ENCODE results near the gene TIAM2.

TIAM2 gene

DNA sequence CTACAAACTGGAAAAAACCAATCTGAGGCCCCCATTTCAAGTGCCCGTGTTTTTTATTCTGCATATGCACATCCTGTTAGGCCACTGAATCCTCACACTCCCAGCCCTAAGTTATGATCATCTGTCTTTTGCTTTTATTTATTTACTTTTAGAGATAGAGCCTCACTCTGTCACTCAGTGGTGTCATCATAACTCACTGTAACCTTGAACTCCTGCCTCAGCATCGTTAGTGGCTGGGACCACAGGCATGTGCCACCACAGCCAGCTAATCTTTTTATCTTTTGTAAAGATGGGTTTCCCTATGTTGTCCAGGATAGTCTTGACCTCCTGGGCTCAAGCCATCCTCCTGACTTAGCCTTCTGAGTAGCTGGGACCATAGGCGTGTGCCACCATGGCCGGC, 239.1 kb downstream of the TIAM2 start:
- no peak for DNase-seq (ENCODE audit: low read depth in 2 of 2)

DNA sequence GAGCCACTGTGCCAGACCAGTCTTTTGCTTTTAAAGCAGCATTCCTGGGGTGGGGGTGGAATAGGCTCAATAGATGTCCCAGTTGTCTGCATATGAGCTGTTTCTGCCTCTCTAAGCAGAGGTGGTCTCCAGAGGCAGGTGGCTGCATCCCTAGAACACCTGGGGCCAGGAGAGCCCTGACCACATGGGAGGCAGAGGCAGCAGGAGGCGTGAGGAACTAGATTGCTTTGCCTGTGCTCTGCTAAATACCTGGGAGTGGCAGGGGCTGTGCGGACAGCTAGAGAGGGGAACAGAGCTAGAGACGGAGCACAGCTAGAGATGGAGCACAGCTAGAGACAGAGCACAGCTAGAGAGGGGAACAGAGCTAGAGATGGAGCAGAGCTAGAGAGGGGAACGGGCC, 239.6 kb downstream of the TIAM2 start:
- DNase-seq (ENCODE audit: low read depth in 2 of 2) = no peak

DNA sequence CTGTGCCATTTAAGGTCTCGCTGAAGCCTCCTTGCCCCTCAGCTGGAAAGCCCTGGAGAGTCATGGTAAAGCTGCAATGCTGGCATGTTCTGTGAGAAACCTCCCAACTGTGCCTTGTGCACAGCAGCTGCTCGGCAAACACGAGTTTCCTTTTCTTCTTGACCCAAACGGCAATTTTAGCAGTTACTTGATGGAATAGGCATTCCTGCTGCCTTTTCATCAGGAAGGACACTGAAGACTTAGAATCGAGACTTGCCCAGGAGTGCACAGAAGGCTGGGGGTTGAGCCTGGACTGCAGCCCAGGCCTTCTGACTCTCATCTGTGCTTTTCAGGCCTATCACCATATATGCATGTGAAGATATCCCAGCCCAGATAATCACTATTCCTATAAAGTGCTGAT, 240.0 kb downstream of the TIAM2 start:
- DNase-seq (ENCODE audit: low read depth in 2 of 2) = no peak

DNA sequence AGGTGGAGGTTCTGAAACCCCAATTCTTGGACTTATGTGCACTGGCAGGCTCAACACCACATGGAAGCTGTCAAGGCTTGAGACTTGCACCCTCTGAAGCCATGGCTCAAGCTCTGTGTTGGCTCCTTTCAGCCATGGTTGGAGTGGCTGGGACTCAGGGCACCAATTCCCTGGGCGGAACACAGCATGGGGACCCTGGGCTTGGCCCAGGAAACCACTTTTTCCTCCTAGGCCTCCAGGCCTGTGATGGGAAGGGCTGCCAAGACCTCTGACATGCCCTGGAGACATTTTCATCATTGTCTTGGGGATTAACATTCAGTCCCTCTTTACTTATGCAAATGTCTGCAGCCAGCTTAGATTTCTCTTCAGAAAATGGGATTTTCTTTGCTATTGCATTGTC, 242.5 kb downstream of the TIAM2 start:
- no peak for DNase-seq (ENCODE audit: low read depth in 2 of 2)

DNA sequence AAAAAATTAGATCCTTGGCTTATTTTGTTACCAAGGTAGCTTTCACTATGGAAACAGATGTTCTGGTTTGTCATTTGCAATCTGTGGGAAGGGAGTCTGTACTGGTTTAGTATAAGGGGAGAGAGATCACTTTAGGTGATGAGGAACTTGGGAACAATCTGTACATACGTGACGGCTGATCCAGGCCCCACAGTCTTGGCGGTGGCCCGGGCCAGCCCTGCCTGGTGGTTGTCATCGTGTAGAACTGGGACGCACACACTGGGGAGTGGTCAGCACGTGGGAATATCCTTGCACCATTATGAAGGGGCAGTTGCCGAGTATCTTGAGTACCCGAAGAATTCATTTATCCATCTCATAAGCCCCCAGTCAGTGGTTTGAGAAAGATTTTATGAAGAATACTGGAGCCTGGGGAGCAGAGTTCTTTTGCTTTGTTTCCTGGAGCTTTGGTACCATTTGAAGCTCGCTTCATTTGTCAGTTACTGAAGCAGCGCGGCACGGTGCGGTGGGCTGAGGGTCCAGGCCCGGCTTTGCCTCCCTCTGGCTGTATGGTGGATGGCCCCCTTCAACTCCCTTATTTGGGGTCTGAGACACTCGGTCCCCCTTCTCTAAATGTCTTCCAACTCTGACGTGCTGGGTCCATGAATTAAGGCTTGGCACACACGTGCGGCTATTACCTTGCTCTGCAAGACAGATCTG, 245.9 kb downstream of the TIAM2 start:
- DNase-seq (ENCODE audit: low read depth in 2 of 2) = no peak

DNA sequence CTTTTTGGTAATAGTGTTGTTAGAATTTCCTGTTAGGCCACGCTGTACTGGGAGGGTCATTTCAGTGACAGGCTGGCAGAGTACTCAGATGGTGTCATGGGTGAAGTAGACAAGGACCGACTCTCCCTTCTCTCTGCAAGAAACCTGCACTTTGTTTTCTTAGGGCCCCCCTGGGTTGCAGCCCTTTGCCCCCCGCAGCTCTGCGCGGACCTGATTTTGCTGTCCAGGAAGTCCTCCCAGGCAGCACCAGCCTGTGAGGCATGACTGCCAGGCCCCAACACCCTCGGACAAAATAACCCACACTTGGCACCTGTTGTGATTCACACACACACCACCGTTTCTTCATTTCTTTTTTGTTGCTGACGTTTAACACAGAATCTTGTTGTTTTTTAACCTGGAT, 246.9 kb downstream of the TIAM2 start:
- DNase-seq (ENCODE audit: low read depth in 2 of 2) = no peak

DNA sequence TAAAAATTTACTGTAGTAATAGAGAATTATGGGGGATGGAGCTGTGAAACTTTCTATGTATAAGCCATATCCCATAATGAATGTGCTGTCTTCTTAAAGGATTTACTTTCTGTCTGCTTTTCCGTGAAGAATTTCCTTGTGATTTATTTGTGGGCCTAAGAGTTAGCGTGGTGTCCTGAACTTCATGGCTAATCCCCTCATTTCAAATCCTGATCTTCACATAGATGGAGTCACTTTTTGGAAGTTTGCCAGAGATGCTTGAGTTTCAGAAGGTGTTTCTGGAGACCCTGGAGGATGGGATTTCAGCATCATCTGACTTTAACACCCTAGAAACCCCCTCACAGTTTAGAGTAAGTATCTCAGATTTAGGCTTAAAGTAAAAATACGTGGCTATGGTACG, 249.3 kb downstream of the TIAM2 start:
- DNase-seq (ENCODE audit: low read depth in 2 of 2) = no peak

DNA sequence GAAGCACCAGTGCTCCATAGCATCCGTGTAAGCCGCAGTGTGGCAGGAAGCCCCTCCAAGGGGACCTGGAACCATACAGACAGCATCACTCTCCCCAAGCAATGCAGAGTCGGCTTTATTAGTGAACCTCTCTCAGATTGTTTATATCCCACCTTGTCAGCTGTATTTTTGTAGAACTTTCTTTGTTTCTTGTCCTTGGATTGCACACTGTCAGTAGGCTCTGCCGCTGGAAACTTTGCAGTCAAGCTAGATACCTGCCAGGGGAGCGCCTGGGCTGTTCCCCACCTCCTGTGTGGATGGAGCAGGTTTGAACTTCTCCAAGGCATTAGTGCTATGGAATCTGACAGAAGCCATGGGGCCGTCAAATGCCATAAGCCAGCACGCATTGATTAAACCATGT, 250.1 kb downstream of the TIAM2 start:
- DNase-seq (ENCODE audit: low read depth in 2 of 2) = no peak

DNA sequence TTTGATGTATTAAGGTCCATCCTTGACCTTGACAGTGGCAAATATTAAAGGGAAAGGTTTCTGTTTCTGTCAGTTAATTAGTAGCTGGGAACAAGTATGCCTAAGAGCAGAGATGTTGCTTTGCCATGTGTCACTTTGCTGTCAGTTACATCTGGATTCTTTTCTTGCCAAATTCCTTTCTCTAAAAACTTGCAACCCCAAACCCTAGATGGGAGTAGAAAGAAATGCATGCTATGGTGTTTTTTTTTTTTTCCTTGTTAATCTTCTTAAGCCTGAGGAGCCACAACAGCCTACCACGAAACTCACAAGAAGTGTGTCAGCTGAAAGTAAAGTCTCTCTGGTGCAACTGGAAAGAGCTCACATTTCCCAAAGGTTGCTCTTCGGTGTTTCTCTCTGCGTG, 250.7 kb downstream of the TIAM2 start:
- DNase-seq (ENCODE audit: low read depth in 2 of 2) = no peak

DNA sequence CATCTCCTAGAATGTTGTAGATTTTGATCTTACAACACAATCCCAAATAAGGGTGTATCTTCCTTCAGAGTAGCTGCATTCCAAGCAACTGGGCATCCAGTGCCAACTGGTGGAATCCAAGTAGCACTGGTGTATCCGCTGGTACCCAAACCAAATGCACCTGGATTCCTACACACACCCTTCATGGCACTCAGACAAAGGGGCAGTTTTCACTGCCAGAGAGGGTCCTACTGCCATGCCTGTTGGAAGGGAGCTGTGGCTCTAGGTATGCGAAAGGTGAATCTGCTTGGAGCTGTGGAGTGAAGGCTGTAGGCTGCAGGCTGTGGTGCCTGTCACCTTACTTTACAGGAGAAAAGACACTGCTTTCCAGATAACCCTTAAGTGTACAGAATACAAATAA, 251.7 kb downstream of the TIAM2 start:
- DNase-seq (ENCODE audit: low read depth in 2 of 2) = no peak

DNA sequence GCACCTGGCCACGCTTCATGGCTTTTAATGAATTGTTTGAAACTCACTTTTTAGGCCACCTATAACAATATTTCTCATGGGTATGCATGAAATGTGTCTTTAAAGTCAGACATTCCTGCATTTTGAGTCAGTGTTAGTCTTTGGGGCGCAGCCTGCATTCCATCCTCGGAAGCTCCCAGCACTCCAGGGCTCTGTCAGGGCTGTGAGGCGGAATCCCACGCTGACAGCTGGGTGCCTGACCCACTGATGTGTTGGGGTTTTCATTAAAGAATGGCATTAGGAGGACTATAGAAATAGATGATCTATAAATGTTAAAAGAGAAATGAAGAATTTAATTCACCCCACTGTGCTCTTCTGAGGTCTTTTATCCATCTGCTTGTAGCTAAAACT, 252.5 kb downstream of the TIAM2 start:
- no peak for DNase-seq (ENCODE audit: low read depth in 2 of 2)

DNA sequence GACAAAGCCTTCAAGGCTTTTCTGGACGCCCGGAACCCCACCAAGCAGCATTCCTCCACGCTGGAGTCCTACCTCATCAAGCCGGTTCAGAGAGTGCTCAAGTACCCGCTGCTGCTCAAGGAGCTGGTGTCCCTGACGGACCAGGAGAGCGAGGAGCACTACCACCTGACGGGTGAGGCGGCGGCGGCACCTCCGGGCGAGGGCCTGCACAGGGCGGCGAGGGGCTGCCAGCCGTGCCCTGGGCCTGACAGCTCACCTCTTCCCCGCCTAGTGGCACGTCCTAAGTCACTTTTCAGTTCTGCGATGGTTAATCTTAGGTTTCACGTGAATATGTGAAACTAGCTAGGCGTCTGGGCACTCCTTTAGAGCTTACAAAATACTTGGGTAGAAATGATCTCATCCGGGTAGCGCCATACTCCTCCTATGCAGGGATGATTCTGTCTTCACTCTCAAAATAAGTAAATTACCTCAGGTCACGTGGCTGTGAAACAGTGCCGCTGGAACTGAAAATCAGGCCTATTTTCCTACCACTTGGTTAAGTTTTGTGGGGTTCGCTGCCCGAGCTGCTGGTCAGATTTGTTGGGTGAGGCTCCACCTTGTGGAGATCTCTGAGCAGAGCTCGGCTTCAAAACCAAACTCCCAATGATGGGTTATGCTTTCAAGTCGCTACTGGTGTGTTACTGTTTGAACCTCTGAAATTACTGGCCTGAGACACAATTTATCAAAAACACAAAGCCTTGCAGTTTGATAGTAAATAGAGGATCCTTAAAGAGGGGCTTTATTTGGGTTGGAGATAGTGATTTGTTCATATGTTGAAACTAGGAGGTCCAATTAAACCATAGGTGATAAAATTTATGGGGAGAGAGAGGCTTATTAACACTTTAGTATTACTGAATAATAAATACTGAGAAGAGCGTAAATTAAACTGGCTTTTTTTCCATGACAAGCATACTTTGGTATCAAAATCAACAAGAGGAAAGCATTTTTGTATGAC, 253.2 kb downstream of the TIAM2 start:
- no peak for DNase-seq (ENCODE audit: low read depth in 2 of 2)

DNA sequence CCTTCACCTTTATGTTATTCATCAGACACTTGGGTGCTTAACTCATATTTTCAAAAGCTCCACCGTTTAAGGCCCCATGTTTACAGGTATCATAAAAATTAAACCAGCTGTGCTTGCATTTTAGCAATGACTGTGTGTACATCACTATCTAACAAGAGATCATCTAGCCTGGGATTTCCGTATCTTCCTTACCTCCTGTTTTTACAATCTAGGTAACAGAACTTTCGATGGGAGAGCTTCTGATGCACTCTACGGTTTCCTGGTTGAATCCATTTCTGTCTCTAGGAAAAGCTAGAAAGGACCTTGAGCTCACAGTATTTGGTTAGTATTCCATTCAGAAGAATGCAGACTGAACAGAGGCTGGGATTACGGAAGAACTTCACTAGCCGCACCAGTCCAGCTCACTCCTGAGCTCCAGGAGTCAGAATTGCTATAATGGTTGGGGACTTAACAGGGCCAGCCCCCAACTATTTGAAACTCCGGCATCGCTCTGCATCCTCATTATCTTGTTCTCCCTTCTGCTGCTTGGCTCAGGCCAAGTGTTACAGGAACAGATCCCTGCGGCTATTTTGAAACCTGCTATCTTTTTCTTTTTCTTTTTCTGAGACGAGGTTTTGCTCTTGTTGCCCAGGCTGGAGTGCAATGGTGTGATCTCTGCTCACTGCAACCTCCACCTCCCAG, 255.7 kb downstream of the TIAM2 start:
- no peak for DNase-seq (ENCODE audit: low read depth in 2 of 2)

DNA sequence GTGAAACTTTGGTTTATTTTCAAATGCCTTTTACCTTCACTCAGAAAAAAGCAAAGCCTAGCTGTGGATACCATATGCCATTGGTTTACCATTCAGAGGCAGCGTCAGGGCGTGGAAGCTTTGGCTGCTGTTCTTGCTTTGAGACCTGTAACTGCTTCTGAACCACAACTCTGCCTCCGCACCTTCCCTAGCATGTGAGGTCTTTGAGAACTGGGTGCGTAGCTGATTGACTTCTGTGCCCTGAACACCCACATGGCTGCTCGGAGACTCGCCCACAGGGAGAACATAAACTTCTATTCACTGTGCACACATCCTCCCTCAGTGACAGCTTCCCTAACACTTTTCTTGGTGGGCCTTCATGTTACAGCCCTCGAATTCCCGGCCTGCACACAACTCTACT, 257.5 kb downstream of the TIAM2 start:
- no peak for DNase-seq (ENCODE audit: low read depth in 2 of 2)

DNA sequence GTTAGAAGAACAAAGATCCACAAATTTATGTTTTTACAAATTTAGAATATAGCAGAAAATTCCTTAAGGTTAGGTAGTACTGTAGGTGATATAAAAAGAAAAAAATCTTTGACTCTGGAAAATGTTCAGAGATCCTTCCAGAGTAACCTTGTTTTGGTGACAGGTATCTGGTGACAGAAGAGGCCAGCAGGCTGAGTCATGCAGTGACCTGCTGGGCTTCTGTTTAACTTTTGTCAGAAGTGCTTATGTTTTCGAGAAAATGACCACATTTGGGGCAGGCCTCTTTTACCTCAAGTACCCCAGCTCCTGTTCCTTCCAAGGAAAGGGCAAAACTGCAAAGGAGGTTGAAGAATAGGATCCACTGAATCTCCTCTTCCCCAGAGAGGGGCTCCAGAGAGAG, 258.2 kb downstream of the TIAM2 start:
- DNase-seq (ENCODE audit: low read depth in 2 of 2) = no peak

DNA sequence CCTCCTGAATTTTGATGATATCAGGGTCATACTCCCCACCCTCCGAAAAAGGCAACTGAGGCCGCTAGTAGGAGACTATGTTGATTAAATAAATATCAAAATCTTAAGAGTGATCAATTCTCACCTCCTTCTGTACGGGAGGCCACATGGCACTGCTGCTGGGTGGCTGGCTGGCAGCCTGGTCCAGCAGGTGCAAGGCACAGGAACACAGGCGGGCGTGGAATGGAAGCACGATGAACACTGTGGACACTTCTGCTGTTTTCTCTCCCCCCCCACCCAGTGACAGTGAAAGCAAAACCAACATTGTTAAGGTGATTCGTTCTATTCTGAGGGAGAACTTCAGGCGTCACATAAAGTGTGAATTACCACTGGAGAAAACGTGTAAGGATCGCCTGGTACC, 259.0 kb downstream of the TIAM2 start:
- no peak for DNase-seq (ENCODE audit: low read depth in 2 of 2)

DNA sequence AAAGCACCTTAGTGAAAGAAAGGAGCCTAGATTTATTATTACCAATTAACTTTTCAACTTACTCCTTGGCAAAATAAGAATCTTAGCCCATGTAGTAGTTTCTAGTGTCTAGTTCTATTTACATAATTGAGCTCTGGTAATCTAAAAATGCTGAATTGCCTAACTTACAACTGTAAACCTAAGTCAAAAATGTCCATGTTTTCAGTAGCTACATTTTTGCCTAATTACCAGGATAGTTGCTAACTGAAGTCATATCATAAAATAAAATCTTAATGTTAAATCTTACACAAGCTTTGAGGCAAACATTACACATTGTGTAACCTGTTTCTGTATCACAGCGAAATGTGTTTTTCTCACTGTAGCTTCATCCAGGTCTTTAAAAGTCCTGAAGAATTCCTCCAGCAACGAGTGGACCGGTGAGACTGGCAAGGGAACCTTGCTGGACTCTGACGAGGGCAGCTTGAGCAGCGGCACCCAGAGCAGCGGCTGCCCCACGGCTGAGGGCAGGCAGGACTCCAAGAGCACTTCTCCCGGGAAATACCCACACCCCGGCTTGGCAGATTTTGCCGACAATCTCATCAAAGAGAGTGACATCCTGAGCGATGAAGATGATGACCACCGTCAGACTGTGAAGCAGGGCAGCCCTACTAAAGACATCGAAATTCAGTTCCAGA, 261.1 kb downstream of the TIAM2 start:
- no peak for DNase-seq (ENCODE audit: low read depth in 2 of 2)

DNA sequence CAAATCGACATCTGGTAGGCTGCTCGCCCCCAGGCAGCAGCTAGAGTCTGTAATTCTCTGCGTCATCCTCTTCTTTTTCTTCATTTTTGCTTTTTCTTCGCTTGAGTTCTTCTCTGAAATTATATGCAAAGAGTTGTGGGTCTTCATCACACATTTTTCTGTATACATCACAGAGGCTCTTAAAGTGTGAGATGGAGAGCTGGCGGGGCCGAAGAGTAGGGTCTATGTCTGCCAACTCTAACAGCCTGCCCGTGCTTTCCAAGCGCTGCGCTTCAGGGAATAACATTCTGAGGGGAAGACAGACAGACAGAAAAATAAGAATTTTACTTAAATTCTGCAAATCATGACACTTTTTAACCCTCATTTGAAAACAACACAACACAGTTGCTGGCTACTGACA, 262.7 kb downstream of the TIAM2 start:
- no peak for DNase-seq (ENCODE audit: low read depth in 2 of 2)

DNA sequence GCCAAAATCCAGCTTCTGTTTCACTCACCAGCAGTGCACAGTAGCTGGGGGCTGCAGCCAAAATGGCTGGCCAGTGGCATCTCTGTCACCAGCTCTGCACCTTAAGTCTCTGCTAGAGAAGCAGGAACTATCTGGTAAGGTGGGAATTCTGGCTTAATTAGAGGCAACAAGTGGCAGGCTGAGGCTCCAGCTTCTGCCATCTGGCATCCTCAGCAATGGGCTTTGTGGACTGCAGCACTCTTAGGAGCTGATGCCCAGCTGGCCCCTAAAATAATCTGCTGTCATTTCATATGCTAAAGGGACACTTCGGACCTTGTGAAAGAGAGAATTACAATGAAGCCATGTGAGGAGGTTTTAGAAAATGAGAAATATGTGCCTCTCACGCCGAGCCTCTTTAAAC, 264.1 kb downstream of the TIAM2 start:
- no peak for DNase-seq (ENCODE audit: low read depth in 2 of 2)

DNA sequence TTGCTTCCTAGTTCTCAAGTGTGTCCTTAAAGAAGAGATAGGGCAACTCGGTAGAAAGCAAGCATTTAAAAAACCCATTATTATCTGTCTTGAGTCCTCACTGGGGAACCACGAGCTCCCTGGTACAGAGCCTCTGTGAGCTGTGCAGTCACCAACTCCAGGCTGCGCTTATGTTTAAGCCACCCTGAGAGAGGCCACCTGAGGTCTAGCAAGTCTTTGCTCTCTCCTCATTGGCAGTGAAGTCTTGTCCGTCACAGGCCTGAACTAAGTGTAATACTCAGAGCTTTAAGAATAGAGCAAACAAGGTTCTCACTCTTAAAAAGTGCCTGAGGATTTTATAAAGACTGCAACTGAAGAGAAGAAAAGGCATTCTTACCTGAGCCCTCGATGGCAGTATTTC, 264.8 kb downstream of the TIAM2 start:
- DNase-seq (ENCODE audit: low read depth in 2 of 2) = no peak

DNA sequence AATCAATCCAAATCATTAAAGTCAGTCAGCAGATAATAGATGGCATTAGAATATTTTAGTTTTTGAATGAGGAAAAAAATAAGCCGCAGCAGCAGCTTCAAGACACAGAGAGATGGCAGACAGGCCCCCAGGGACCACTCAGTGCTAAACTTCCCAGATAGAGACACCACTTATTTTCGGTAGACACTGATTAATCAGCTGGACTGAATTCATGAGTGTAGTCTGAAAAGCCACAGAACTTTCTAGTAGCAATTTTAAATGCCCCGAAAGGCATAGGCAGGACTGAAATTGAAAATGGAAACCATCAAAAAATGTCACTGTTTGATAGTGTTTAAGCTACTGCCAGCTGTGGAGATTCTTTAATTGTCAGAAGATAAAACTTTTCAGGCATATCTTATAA, 265.6 kb downstream of the TIAM2 start:
- no peak for DNase-seq (ENCODE audit: low read depth in 2 of 2)

All from stimulated activated CD4-positive, alpha-beta T cell treated with anti-CD3 and anti-CD28 coated beads, Interleukin-12 subunit alpha, Interleukin-12 subunit beta, amount 100 ng/mL, for 24 hours (primary cell).